ENCODE data around the gene PPP1R14C. TPM values are rescaled to one million over a fixed set of nuclear protein-coding genes. Genes with fewer than 3 reads are reported as not detected.

The PPP1R14C gene
- total RNA-seq, 1 donor from 2014 or later = 0.11 TPM

GRCh38 chr6:150150458-150150820 is 7.6 kb downstream of the PPP1R14C start:
- ATAC-seq (ENCODE audit: low read depth) (no peak), DNase-seq (no peak)
- no peak overlapping the region for H3K27ac Mint-ChIP-seq
- TF ChIP-seq CTCF (IDR thresholded peaks at IDR 0.05) = no peak
- H3K9me3 Mint-ChIP-seq = no peaks in the 10 kb centered on the region
- intact Hi-C loops (cut with micrococcal nuclease) = no loop called here
- POLR2A ChIA-PET = no interaction called here
- CTCF ChIA-PET = no interaction called here
- peaks cover 54% of the 10 kb centered on the region for H3K27me3 Mint-ChIP-seq
- no peak overlapping the region for H3K4me3 Mint-ChIP-seq
- no peaks in the 10 kb centered on the region for H3K36me3 Mint-ChIP-seq (ENCODE audit: low read depth)
- peaks cover 8% of the 10 kb centered on the region for H3K4me1 Mint-ChIP-seq

GRCh38 chr6:150150821-150151646 is 8.2 kb downstream of the PPP1R14C start:
- H3K4me1 Mint-ChIP-seq = peaks cover 2% of the 10 kb centered on the region
- ChIA-PET POLR2A (no interaction called here), CTCF (no interaction called here)
- no peak for TF ChIP-seq CTCF (IDR thresholded peaks at IDR 0.05)
- no peak overlapping the region for H3K4me3 Mint-ChIP-seq
- no peaks in the 10 kb centered on the region for H3K9me3 Mint-ChIP-seq
- no peaks in the 10 kb centered on the region for H3K36me3 Mint-ChIP-seq (ENCODE audit: low read depth)
- no peak for DNase-seq
- no peak for ATAC-seq (ENCODE audit: low read depth)
- H3K27me3 Mint-ChIP-seq = peaks cover 49% of the 10 kb centered on the region
- no peak overlapping the region for H3K27ac Mint-ChIP-seq
- intact Hi-C loops (cut with micrococcal nuclease) = no loop called here

- Mint-ChIP-seq H3K4me1 (peaks cover 3% of the 10 kb centered on the region), H3K9me3 (no peaks in the 10 kb centered on the region), H3K27me3 (peaks cover 44% of the 10 kb centered on the region), H3K36me3 (ENCODE audit: low read depth) (no peaks in the 10 kb centered on the region), H3K27ac (no peak overlapping the region), H3K4me3 (no peak overlapping the region)
- DNase-seq (no peak), ATAC-seq (ENCODE audit: low read depth) (no peak)
- CTCF ChIA-PET = interaction anchor here (0.9 kb wide), 1 partner anchor 73 kb away, joined by 3 read pairs; no protein-coding TSS in a partner anchor
- intact Hi-C loops (cut with micrococcal nuclease) = no loop called here
- TF ChIP-seq CTCF (IDR thresholded peaks at IDR 0.05) = no peak
- POLR2A ChIA-PET = no interaction called here
These were observed 10.3 kb downstream of the PPP1R14C start for GRCh38 chr6:150152891-150153876.

GRCh38 chr6:150153905-150154492 is 11.2 kb downstream of the PPP1R14C start:
- DNase-seq (no peak), ATAC-seq (ENCODE audit: low read depth) (no peak)
- no peak for TF ChIP-seq CTCF (IDR thresholded peaks at IDR 0.05)
- Mint-ChIP-seq H3K9me3 (no peaks in the 10 kb centered on the region), H3K27me3 (peaks cover 42% of the 10 kb centered on the region), H3K27ac (no peak overlapping the region), H3K36me3 (ENCODE audit: low read depth) (no peaks in the 10 kb centered on the region), H3K4me1 (peaks cover 3% of the 10 kb centered on the region), H3K4me3 (no peak overlapping the region)
- ChIA-PET POLR2A (no interaction called here), CTCF (interaction anchor here (0.9 kb wide), 1 partner anchor 74 kb away, joined by 3 read pairs; no protein-coding TSS in a partner anchor)
- intact Hi-C loops (cut with micrococcal nuclease) = no loop called here

Data from activated B cell treated with CpG ODN at 0.5 μM for 24 hours (primary cell).